Measurements from ENCODE around the gene CATSPERZ.
"Not testable (repeated sequence)": the region's sequence is repeated elsewhere in the genome, so short reads cannot be mapped to it uniquely, and the experiment has no call there.

Gene CATSPERZ

DNA sequence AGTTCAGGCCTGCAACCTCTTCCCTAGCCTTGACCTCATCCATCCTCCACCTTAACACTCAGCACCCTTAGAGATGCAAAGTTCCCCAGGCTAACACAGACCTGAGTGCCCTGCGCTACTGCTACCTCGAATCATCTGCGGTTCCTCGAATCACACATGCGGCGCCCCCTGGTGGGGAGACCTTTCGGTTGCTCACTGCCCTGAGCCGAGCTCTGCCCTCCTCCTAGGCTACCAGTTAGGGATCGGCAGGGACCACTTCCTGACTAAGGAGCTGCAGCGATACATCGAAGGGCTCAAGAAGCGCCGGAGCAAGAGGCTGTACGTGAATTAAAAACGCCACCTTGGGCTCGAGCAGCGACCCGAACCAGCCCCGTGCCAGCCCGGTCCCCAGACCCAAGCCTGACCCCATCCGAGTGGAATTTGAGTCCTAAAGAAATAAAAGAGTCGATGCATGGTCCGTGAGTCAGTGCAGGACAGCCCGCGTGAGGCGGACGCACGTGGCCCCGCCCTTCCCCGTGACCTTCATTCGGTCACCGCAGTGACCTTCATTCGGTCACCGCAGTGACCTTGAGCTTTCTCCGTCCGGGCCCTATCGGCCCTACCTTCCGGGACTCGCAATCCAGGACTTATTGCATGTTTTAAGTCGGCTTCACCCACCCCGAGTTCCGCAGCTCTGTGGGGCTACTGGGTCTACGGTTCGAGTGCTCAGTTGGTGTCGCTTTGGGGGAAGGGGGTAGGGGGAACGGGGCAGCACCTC, 4.3 kb downstream of the CATSPERZ start:
- peak; percentile 64 for DNase-seq

DNA sequence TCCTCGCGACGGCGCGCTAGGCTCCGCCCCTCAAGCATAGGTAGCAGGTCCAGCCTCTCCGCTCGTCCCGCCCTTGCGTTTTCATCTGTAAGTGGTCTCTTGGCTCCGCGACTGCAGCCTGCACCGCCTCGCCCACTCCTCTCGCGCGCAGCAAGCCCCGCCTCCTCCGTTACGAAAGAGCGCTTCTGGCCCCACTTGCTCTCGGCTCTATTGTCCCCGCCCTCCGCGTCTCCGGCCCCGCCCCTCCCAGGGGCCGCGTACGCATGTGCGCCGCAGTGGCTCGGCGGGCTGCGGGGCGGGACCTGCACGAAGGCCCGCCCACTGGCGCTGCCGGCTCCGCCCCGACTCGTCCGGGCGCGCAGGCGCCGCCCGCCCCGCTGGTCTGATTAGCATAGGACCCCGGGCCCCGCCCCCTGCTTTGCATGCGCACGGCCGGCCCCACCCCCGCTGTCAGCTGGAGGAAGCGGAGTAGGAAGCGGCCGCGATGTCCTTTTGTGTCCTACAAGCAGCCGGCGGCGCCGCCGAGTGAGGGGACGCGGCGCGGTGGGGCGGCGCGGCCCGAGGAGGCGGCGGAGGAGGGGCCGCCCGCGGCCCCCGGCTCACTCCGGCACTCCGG, 5.0 kb downstream of the CATSPERZ start, which contains the start of gene ESRRA:
TSS of gene ESRRA (plus strand) at position 450 of the 616 bp plus-strand sequence. CDS start 1,656 bp downstream, outside the sequence.
- peak; percentile 94 for DNase-seq

DNA sequence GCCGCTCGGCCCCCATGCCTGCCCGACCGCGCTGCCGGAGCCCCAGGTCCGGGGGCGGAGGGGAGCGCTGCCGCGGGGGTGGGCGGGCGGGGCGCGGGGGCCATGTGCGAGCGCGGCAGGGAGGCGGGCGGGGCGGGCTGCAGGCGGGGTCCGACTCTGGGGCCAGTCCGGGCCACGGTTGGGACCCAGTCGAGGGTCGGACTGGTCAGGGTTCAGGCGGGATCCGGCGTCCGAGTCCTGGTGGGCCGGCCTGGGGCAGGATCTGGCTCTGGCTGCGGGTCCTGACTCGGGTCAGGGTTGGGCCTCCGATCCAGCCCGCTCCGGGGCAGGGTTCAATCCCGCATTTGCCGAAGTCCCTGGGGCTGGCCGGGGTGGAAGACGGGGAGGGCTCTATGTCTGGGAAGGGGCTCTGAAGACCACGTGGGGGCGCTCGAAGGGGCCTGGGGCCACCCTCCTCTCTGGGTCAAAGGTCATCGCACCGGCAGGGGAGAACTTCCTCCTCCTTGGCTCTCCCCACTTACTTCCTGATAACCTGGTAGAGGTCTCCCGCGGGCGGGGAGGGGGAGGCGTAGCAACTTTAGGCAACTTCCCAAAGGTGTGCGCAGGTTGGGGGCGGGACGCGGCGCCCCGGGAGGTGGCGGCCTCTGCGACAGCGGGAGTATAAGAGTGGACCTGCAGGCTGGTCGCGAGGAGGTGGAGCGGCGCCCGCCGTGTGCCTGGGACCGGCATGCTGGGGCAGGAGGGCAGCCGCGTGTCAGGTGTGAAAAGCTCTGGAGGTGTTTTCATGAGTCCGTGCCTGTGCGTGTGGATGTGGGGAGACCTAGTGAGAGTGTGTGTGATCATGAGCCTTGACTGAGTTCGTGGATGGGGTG, 5.8 kb downstream of the CATSPERZ start:
- DNase-seq: no peak

DNA sequence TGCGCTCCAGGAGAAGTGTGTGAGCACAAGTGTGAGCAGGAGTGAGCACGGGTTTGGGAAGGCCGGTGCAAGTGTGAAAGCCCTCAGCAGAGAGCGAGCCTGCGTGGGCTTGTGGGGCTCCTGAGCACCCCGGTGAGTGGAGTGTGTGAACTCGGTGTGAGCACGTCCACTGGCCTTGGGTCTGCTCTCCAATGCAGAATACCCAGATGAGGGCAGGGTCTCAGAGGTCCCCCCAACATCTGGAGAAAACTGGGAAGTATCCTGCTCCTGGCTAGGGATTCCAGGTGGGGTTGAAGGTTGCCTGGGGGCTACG, 6.4 kb downstream of the CATSPERZ start:
- DNase-seq: no peak

DNA sequence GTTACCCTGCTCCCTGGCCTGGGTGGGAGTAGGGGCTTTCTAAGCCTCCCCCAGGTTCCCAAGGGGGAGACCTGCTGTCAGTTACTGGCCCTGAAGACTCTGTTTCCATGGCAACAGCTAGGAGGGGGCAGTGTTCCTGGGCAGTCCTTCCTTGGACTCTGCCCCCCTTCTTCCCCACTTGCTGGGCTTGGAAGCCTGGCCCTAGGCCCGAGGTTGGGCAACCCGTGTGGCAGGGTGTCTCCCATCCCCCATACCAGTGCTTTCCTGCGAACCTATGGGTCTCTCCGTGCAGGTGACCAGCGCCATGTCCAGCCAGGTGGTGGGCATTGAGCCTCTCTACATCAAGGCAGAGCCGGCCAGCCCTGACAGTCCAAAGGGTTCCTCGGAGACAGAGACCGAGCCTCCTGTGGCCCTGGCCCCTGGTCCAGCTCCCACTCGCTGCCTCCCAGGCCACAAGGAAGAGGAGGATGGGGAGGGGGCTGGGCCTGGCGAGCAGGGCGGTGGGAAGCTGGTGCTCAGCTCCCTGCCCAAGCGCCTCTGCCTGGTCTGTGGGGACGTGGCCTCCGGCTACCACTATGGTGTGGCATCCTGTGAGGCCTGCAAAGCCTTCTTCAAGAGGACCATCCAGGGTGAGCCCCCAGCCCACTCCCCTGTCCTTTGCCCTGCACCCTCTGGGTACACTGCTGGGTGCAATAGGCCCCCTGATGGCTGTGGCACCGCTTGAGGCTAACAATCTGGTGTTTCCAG, 6.9 kb downstream of the CATSPERZ start:
- DNase-seq: no peak

DNA sequence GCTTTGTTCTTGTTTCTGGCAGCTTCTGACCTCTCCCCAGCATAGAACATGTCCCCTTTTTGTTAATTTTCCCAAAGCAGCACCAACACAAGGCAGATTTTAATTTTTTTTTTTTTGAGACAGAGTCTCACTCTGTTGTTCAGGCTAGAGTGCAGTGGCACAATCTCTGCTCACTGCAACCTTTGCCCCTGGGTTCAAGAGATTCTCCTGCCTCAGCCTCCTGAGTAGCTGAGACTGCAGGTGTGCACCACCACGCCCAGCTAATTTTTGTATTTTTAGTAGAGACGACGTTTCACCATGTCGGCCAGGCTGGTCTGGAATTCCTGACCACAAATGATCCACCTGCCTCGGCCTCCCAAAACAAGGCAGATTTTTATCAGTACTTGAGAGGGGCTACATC, 7.6 kb downstream of the CATSPERZ start:
- not testable (repeated sequence) for DNase-seq

DNA sequence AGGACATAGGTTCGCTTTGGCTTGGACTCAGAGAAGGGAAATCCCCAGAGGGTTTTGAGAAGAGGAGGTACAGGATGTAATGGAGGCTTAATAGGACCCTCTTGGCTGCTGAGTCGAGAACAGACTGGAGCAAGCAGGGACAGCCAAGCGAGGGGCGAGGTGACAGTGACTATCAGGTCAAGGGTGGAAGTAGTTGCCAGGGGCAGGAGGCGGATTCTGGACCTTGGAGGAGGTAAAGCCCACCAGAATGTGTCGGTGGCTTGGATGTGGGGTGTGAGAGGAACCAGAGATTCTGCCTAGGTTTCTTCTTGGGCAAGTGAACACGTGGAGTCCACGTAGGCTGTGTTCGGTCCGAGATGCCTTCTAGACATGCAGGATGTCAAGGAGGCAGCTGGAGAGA, 12.8 kb downstream of the CATSPERZ start:
- no peak for DNase-seq

DNA sequence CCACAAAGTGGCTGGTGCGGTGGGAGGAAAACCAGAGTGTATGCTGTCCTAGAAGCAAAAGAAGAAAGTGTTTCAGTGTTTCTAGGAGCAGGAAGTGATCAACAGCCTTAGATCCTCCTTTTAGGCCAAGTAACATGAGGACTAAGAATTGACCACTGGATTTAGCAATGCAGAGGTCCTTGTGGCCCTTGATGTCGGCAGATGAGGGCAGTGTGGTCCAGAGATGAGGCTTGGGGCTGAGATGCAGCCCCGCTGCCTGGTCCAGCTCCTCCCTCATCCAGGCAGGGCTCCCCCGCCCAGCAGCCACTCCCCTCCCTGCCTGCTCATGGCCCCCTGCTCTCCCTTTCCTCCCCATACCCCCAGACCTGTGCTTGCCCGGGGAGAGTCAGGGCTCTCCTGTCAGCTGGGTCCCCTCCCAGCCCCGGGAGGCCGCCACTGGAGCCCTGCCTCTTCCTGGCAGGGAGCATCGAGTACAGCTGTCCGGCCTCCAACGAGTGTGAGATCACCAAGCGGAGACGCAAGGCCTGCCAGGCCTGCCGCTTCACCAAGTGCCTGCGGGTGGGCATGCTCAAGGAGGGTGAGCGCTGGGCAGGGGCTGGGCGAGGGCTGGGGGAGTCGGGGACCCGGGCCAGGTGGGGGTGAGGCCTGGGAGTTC, 13.5 kb downstream of the CATSPERZ start:
- DNase-seq: no peak

DNA sequence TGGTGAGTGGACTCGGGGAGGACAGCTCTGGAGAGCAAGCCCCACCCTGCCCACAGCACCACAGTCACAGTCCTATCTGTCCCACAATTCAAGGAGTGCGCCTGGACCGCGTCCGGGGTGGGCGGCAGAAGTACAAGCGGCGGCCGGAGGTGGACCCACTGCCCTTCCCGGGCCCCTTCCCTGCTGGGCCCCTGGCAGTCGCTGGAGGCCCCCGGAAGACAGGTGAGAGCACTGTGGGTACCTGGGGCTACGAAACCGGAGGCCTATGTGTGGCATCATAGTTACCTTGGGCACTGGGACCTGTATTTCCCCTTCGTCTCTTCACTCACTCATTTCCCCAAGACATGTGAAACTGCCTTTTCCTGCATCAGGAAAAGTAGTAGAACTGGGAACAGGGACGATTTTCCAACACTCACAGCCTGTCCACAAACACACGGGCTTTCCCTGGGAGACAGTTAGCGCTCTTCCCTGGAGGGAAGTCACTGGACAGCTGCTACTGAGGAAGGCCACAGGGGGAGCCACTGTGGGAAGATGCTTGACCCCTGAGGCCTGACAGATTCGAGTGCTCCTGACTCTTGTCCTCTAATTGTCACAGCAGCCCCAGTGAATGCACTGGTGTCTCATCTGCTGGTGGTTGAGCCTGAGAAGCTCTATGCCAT, 14.1 kb downstream of the CATSPERZ start:
- no peak for DNase-seq

DNA sequence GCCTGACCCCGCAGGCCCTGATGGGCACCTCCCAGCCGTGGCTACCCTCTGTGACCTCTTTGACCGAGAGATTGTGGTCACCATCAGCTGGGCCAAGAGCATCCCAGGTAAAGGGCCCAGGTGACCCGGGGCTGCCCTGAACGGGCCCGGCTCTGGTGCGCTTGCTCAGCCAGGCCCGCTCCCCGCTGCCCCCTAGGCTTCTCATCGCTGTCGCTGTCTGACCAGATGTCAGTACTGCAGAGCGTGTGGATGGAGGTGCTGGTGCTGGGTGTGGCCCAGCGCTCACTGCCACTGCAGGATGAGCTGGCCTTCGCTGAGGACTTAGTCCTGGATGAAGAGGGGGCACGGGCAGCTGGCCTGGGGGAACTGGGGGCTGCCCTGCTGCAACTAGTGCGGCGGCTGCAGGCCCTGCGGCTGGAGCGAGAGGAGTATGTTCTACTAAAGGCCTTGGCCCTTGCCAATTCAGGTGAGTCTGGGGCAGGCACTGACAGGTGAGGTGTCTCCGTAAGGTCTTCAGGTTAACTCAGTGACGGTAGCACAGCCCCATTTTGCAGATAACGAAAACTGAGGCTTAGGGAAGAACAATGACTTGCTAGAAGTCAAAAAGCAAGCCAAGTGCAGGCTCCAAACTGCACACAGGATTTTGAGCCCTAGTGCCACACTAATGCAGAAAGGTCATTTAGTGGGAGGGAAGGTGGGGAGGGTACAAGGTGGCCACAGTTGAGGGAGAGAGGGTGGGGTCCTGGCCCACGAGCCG, 14.8 kb downstream of the CATSPERZ start:
- no peak for DNase-seq

DNA sequence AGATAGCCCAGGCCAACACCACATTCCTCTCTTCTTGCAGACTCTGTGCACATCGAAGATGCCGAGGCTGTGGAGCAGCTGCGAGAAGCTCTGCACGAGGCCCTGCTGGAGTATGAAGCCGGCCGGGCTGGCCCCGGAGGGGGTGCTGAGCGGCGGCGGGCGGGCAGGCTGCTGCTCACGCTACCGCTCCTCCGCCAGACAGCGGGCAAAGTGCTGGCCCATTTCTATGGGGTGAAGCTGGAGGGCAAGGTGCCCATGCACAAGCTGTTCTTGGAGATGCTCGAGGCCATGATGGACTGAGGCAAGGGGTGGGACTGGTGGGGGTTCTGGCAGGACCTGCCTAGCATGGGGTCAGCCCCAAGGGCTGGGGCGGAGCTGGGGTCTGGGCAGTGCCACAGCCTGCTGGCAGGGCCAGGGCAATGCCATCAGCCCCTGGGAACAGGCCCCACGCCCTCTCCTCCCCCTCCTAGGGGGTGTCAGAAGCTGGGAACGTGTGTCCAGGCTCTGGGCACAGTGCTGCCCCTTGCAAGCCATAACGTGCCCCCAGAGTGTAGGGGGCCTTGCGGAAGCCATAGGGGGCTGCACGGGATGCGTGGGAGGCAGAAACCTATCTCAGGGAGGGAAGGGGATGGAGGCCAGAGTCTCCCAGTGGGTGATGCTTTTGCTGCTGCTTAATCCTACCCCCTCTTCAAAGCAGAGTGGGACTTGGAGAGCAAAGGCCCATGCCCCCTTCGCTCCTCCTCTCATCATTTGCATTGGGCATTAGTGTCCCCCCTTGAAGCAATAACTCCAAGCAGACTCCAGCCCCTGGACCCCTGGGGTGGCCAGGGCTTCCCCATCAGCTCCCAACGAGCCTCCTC, 15.7 kb downstream of the CATSPERZ start:
- not testable (repeated sequence) for DNase-seq

DNA sequence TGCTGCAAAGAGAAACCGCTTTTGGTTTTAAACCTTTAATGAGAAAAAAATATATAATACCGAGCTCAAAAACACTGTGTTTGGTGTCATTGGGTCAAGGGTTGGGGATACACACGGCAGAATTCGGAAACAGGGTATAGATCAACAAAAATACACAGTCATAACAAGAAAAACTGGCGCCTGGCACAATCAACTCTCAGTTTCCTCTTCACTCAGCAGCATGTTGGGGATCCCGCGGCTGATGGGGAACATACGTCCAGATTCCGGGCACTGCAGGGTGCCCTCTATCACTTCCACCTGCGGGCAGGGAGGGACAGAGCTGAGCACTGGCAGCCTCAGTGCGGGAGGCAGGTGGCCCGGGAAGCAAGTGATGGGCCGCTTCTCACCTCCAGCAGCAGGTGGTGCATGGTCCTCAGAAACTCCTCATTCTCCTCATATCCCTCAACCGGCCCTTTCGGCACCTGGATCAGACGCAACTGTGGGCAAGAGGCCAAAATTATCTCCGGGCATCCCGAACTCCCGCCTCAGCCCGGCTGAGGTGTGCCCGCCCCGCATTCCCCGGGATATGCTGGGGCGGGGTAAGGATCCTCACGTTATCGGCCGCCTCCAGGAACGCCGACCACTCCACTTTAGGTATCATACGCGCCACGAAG, 16.6 kb downstream of the CATSPERZ start:
- no peak for DNase-seq

DNA sequence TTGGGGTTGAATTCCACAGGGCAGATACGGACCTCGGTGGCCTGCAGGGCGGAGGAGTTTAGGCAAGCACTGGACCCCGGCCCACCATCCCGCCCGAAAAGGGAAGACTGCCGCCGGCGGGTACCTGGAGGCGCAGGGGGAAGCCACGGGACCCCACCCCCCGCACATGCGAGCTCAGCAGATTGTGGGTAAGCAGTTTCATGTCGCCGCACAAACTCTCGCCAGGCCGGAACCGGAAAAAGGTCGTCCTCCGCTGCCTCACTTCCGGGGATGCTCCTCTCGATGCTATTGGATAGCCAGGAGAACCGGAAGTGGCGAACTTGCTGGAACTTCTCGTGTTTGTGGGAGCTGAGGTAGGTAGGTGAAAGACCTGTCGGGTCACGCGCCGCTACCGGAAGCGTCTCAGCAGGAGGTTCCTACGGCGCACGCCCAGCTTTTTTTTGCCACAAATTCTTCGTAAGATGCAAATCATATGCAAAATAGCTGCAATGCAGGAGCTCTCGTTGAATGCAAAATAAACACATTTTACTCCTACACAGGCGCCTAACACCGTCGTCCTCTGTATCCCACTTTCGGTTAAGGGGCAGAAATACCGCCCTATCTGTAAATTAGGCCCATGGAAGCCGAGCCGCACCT, 17.3 kb downstream of the CATSPERZ start, which contains the start of gene TRMT112:
TSS of gene TRMT112 (minus strand) at position 235 of the 636 bp plus-strand sequence. CDS start at position 202, 33 bp downstream.
- DNase-seq: peak; percentile 95

DNA sequence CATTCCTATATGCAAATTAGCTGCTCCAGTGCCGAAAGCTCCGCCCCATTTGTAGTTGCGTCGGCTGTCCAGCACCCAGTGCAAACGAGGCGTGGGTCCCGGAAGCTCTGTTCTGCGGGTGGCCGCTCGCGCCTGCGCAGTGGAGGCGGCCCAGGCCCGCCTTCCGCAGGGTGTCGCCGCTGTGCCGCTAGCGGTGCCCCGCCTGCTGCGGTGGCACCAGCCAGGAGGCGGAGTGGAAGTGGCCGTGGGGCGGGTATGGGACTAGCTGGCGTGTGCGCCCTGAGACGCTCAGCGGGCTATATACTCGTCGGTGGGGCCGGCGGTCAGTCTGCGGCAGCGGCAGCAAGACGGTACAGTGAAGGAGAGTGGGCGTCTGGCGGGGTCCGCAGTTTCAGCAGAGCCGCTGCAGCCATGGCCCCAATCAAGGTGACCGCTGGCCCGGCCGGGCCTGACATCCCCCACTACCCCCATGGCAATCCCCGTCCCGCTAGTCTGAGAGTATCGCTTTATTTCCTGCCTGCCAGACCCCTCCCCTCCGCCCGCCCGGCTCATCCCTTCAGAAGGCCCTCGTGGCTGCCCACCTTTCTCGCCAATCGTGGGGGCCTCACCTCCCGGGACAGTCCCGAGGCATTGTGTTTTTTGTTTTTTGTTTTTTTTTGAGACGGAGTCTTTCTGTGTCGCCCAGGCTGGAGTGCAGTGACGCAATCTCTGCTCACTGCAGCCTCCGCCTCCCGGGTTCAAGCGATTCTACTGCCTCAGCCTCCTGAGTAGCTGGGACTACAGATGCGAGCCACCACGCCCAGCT, 18.0 kb downstream of the CATSPERZ start, which contains the start of gene PRDX5:
TSS of gene PRDX5 (plus strand) at position 161 of the 805 bp plus-strand sequence. CDS start at position 256, 95 bp downstream.
- DNase-seq: peak; percentile 92

DNA sequence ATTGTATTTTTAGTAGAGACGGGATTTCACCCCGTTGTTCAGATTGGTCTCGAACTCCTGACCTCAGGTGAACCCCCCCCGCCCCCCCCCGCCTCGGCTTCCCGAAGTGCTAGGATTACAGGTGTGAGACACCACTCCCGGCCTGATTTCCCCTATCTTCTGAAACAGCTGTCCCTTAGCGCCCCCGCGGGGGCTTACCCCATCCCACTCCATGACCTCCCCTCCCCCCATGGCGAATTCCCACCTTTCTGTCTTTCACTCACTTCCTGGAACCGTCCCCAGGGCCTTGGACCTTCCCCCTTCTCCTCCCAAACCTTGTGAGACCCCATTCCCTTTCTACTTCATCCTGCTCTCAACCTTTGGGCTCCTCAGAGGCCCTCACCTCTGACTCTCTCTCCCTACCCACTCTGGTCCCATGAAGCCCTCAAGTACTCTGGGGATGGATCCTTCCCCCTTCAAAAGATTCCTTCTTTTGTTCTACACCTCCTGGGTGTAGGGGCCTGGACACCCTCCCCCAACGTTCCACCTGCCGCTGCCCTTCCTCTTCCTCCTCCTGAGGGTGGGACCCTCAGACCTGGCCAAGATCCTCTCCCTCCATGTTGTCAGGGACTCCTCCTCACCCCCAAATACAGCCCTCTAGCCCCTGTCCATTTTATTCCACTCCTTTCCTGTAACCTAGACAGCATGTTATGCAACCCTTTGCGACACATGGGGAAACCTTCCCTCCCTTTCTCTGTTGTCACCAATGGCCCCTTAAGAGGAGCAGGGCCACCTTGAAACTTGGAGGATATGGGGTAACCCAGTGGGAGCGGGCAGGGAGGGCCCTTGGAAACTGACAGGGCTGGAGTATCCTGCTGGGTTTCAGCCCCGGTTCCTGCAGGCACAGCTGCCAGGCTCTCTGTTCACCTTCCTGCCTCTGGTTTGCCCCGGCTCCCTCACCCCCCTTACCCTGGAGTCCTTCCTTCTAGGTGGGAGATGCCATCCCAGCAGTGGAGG, 18.9 kb downstream of the CATSPERZ start:
- no peak for DNase-seq

DNA sequence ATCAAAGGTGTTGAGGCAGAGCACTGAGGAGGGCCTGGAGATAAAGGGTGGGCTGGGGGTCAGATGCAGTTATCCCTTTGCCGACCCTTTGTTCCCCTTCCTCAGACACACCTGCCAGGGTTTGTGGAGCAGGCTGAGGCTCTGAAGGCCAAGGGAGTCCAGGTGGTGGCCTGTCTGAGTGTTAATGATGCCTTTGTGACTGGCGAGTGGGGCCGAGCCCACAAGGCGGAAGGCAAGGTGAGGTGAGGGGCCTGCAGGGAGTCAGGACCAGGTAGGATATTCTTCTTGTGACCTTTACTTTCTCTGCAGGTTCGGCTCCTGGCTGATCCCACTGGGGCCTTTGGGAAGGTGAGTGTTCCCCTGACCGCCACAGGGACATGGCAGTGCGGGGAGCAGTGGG, 20.4 kb downstream of the CATSPERZ start:
- no peak for DNase-seq

All from NCI-H1417 treated with DMSO at 0.1 percent for 48 hours (cell line).